ENCODE data around the gene NOPCHAP1. TPM values are rescaled to one million over a fixed set of nuclear protein-coding genes. Genes with fewer than 3 reads are reported as not detected.
"Not testable (repeated sequence)": the region's sequence is repeated elsewhere in the genome, so short reads cannot be mapped to it uniquely, and the experiment has no call there.

NOPCHAP1 gene
- total and polyA plus RNA-seq, 12 donors, result 1.4 to 18.2 (median 10.2) TPM

DNA sequence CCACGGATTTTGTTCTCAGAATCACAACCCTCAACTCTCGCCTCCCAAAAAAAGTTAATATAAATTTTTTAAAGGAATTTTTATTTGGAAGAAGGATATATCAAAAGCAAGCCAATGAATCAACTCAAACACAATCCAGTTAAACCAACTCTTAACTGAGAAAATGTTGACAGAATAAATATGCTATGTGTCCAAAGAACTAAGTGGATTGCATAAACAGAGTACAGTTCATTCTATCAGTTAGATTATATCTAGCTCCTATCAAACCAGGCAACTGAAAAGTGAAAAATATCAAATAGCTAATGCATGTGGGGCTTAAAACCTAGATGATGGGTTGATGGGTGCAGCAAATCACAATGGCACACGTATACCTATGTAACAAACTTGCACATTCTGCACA is 44.7 kb upstream of the NOPCHAP1 start:
- Histone ChIP-seq H3K9me3 (replicated peaks in 1 of 3) (no peaks in the 10 kb centered on the region), H3K27ac (no peak overlapping the region), H3K4me1 (replicated peaks in 1 of 2) (no peaks in the 10 kb centered on the region), H3K36me3 (replicated peaks in 1 of 2) (no peaks in the 10 kb centered on the region), H3K4me3 (no peak overlapping the region), H3K27me3 (no peaks in the 10 kb centered on the region)
- no peak for DNase-seq
- intact Hi-C loops (cut with DNase I), result no loop called here
- TF ChIP-seq CTCF (IDR thresholded peaks at IDR 0.05) (no peak), POLR2A (IDR thresholded peaks at IDR 0.05) (no peak)
- WGBS, 4 donors, result 90 to 98% (median 95%) methylated on average over 3 of the region's 3 CpGs

DNA sequence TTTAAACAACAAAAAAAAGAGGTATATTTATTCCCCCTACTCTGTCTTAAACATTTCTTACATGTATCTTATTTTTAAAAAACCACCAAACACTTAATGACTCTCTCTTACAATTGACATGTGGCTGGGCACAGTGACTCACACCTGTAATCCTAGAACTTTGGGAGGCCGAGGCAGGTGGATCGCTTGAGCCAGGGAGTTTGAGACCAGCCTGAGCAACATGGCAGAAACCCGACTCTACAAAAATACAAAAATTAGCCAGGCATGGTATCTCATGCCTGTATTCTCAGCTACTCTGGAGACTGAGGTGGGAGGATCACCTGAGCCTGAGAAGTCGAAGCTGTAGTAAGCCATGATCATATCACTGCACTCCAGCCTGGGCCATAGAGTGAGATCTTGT is 44.0 kb upstream of the NOPCHAP1 start:
- TF ChIP-seq CTCF (IDR thresholded peaks at IDR 0.05), result no peak
- TF ChIP-seq POLR2A (IDR thresholded peaks at IDR 0.05), result no peak
- DNase-seq, result no peak
- WGBS, 4 donors, result 87 to 100% (median 94%) methylated on average over 4 of the region's 4 CpGs
- no peaks in the 10 kb centered on the region for H3K36me3 ChIP-seq (replicated peaks in 1 of 2)
- no peak overlapping the region for H3K4me3 ChIP-seq
- H3K27ac ChIP-seq, result no peak overlapping the region
- intact Hi-C loops (cut with DNase I), result no loop called here
- no peaks in the 10 kb centered on the region for H3K9me3 ChIP-seq (replicated peaks in 1 of 3)
- no peaks in the 10 kb centered on the region for H3K27me3 ChIP-seq
- H3K4me1 ChIP-seq (replicated peaks in 1 of 2), result no peaks in the 10 kb centered on the region

DNA sequence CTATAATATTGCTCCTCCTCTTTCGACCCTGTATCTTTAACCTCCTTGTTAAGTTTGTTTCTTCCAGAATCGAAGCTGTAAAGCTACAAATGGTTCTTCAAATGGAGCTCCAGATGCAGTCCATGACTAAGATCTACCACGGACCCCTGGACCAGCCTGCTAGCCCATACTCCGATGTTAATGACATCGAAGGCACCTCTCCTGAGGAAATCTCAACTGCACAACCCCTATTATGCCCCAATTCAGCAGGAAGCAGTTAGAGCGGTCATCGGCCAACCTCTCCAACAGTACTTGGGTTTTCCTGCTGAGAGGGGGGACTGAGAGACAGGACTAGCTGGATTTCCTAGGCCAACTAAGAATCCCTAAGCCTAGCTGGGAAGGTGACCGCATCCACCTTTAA is 42.7 kb upstream of the NOPCHAP1 start:
- H3K4me1 ChIP-seq (replicated peaks in 1 of 2); H3K4me3 ChIP-seq; H3K27me3 ChIP-seq; H3K27ac ChIP-seq; intact Hi-C loops (cut with DNase I); H3K36me3 ChIP-seq (replicated peaks in 1 of 2); H3K9me3 ChIP-seq (replicated peaks in 1 of 3); DNase-seq: not testable (repeated sequence)
- WGBS, 4 donors, result 92 to 96% (median 94%) methylated on average over 8 of the region's 8 CpGs

DNA sequence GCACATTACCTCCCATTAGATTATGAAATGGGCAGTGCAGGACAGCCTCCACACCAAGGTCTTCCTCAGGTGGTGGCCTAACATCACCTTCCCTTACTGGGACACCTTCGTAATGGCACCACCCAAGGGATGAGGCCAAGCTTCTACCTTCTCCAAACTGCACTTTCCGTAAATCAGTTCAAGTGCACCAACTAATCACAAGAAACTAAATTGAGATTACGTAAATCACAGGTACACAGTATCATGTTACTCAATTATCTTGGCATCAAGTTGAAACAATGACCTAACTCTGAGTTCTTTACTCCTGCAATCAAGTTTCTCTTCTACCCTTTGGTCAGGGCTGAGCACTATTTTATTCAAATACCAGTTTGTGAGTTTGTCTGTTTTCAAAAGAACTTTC is 41.9 kb upstream of the NOPCHAP1 start:
- intact Hi-C loops (cut with DNase I), result no loop called here
- WGBS, 4 donors, result 92 to 100% (median 97%) methylated on average over 3 of the region's 3 CpGs
- no peak overlapping the region for H3K4me3 ChIP-seq
- no peak overlapping the region for H3K27ac ChIP-seq
- H3K9me3 ChIP-seq (replicated peaks in 1 of 3), result no peaks in the 10 kb centered on the region
- TF ChIP-seq POLR2A (IDR thresholded peaks at IDR 0.05) (no peak), CTCF (IDR thresholded peaks at IDR 0.05) (no peak)
- no peaks in the 10 kb centered on the region for H3K27me3 ChIP-seq
- no peaks in the 10 kb centered on the region for H3K4me1 ChIP-seq (replicated peaks in 1 of 2)
- no peaks in the 10 kb centered on the region for H3K36me3 ChIP-seq (replicated peaks in 1 of 2)
- no peak for DNase-seq

GRCh38 chr12:104948716-104949115 is 37.4 kb upstream of the NOPCHAP1 start:
- WGBS, 4 donors, result 73 to 97% (median 85%) methylated on average over 4 of the region's 4 CpGs
- intact Hi-C loops (cut with DNase I); H3K9me3 ChIP-seq (replicated peaks in 1 of 3); H3K36me3 ChIP-seq (replicated peaks in 1 of 2); H3K27ac ChIP-seq; H3K4me3 ChIP-seq; H3K4me1 ChIP-seq (replicated peaks in 1 of 2); H3K27me3 ChIP-seq; DNase-seq: not testable (repeated sequence)
